OCI-LY1 (cell line): ENCODE measurements around the gene FAM216A.

Source experiments
- EZH2 ChIP-seq: fragments of 200-600 bp; sonication (generic), shearing (Covaris generic); IDR thresholded peaks from 2 replicates; pipeline ENCODE4 v1.8.0; 2017; ENCODE audit warnings: borderline replicate concordance, mixed run types, mild to moderate bottlenecking, antibody characterized with exemption, low read length, moderate library complexity, mixed read lengths
- TF ChIP-seq, protein P1 (sequence below): fragments of 200-600 bp; sonication (generic), shearing (Covaris generic); IDR thresholded peaks from 2 replicates; pipeline ENCODE4 v1.5.1; 2017; ENCODE audit warnings: mild to moderate bottlenecking, antibody characterized with exemption, low read length, moderate library complexity, mixed read lengths

- TF ChIP-seq, protein P1, sequence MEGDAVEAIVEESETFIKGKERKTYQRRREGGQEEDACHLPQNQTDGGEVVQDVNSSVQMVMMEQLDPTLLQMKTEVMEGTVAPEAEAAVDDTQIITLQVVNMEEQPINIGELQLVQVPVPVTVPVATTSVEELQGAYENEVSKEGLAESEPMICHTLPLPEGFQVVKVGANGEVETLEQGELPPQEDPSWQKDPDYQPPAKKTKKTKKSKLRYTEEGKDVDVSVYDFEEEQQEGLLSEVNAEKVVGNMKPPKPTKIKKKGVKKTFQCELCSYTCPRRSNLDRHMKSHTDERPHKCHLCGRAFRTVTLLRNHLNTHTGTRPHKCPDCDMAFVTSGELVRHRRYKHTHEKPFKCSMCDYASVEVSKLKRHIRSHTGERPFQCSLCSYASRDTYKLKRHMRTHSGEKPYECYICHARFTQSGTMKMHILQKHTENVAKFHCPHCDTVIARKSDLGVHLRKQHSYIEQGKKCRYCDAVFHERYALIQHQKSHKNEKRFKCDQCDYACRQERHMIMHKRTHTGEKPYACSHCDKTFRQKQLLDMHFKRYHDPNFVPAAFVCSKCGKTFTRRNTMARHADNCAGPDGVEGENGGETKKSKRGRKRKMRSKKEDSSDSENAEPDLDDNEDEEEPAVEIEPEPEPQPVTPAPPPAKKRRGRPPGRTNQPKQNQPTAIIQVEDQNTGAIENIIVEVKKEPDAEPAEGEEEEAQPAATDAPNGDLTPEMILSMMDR = no peak
- TF ChIP-seq EZH2 = no peak
Observed at GRCh38 chr12:110503432-110503831, 34.8 kb downstream of the FAM216A start.
